ENCODE data around the gene FMR1. TPM values are rescaled to one million over a fixed set of nuclear protein-coding genes. Genes with fewer than 3 reads are reported as not detected.
A peak's percentile ranks its signal among the peaks of the same experiment; 100 is the strongest.

The FMR1 gene
- 24.3 TPM for polyA plus RNA-seq (2013, experiment 1 of 2; ENCODE audit: insufficient read length)
- 23.9 TPM for polyA plus RNA-seq (2013, experiment 2 of 2; ENCODE audit: insufficient read length)

GRCh38 chrX:147911192-147912022, at the start of gene FMR1:
FMR1 (plus strand) TSS chrX:147911919; CDS start chrX:147912180, 261 bp downstream.
- DNase-seq = peak; percentile 91

GRCh38 chrX:147875866-147876596, 35.7 kb upstream of the FMR1 start:
- DNase-seq = no peak

- DNase-seq = no peak
Observed at GRCh38 chrX:147876849-147877646, 34.7 kb upstream of the FMR1 start.

- DNase-seq = no peak
Observed at GRCh38 chrX:147877726-147878125, 34.0 kb upstream of the FMR1 start.

GRCh38 chrX:147884958-147885357, 26.8 kb upstream of the FMR1 start:
- no peak for DNase-seq

- no peak for DNase-seq
Observed at GRCh38 chrX:147890756-147891155, 21.0 kb upstream of the FMR1 start.

- peak; percentile 8 for DNase-seq
Observed at GRCh38 chrX:147891896-147892295, 19.8 kb upstream of the FMR1 start.

- DNase-seq = no peak
Observed at GRCh38 chrX:147893741-147894140, 18.0 kb upstream of the FMR1 start.

GRCh38 chrX:147894366-147894963, 17.3 kb upstream of the FMR1 start:
- peak; percentile 28 for DNase-seq

GRCh38 chrX:147897117-147897516, 14.6 kb upstream of the FMR1 start:
- no peak for DNase-seq

- DNase-seq = no peak
Observed at GRCh38 chrX:147898951-147899350, 12.8 kb upstream of the FMR1 start.

GRCh38 chrX:147899379-147900114, 12.2 kb upstream of the FMR1 start:
- no peak for DNase-seq

GRCh38 chrX:147900349-147900748, 11.4 kb upstream of the FMR1 start:
- DNase-seq = no peak

- DNase-seq = no peak
Observed at GRCh38 chrX:147901461-147902126, 10.1 kb upstream of the FMR1 start.

GRCh38 chrX:147902270-147902669, 9.4 kb upstream of the FMR1 start:
- no peak for DNase-seq

GRCh38 chrX:147908106-147908505, 3.6 kb upstream of the FMR1 start:
- no peak for DNase-seq

- no peak for DNase-seq
Observed at GRCh38 chrX:147910607-147911006, 1.1 kb upstream of the FMR1 start.

- DNase-seq = peak; percentile 13
Observed at GRCh38 chrX:147912093-147912801, 528 bp downstream of the FMR1 start.

- DNase-seq = no peak
Observed at GRCh38 chrX:147913570-147913969, 1.9 kb downstream of the FMR1 start.

- no peak for DNase-seq
Observed at GRCh38 chrX:147914591-147914990, 2.9 kb downstream of the FMR1 start.
